NK-92 (cell line): Measurements from ENCODE around the gene PNMT.

Experiments used
- DNase-seq: peaks from one replicate; lab custom pipeline; 2025; ENCODE audit not compliant: unreplicated experiment; lab: John Stamatoyannopoulos, UW

The PNMT gene

DNA sequence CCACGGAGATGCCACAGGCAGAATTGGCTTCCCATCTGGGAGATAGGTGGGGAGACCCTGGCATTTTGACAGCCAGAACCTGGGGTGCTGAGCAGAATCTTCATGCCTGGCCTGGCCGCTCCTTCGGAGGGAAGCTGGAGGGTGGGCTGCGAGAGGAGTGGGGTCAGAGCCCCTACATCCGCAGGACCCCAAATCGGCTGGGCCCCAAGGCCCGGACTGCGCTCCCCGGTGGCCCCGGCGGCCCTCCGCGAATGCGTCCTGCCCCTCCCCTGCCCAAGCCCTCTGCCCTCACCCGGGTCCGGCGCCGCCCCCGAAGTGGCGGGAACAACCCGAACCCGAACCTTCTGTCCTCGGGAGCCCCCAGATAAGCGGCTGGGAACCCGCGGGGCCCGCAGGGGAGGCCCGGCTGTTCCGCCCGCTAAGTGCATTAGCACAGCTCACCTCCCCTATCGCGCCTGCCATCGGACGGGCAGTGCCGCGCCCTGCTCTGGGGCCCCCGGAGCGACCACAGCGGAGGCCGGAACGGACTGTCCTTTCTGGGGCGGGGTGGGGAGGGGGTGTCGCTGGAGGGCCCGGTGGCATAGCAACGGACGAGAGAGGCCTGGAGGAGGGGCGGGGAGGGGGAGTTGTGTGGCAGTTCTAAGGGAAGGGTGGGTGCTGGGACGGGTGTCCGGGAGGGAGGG is 850 bp upstream of the PNMT start:
- DNase-seq, result no peak

DNA sequence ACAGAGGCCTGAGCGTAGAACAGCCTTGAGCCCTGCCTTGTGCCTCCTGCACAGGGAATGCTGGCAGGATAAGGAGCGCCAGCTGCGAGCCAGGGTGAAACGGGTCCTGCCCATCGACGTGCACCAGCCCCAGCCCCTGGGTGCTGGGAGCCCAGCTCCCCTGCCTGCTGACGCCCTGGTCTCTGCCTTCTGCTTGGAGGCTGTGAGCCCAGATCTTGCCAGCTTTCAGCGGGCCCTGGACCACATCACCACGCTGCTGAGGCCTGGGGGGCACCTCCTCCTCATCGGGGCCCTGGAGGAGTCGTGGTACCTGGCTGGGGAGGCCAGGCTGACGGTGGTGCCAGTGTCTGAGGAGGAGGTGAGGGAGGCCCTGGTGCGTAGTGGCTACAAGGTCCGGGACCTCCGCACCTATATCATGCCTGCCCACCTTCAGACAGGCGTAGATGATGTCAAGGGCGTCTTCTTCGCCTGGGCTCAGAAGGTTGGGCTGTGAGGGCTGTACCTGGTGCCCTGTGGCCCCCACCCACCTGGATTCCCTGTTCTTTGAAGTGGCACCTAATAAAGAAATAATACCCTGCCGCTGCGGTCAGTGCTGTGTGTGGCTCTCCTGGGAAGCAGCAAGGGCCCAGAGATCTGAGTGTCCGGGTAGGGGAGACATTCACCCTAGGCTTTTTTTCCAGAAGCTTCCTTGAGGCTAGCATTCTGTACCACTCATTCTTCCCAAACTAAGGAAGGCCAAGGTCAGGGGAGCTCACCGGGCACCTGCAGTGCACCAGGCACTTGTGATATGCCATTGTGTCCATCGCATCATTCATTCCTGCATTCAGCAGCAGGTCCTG is 1.9 kb downstream of the PNMT start:
- no peak for DNase-seq

- DNase-seq, result no peak
Observed at GRCh38 chr17:39670746-39671145, 2.5 kb downstream of the PNMT start.

DNA sequence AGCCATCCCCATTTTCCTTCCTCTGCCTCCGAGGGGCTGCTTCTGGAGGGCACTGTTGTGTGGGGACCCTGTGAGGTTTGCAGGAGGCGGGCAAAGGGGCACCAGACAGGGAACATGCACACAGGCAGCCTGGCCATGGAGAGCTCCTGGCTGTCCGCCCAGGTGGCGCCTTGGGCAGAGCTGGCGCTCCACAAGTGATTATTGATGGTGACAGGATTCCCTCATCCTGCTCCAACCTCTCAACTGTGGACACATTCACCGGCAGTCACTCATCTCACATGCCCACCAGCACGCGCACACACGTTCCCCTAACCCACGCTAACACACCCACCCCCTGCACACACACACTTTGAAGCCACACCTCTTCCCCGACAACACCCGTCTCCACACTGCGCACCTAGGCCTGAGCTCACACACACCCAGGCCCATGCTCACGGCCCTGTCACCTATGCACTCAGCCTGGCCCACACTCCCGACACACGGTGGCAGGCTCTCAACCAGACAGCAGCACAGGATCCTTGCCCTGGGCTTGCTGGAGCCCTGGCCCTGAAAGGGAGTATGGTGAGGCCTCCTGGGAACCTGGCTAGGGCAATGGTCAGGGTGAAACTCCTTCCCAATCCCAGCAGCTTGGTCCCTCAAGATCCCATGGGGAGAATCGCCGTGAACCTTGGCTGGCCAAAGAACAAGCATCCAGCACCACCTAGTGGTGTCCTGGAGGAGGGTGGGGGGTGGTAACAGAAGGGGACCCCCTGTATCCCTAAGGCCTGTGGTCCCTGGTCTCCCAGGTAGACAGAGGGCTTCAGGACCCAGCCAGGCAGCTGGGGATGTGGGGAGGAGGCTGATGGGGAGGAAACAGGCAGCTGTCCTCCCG is 3.6 kb downstream of the PNMT start:
- no peak for DNase-seq

- DNase-seq, result no peak
Observed at GRCh38 chr17:39672522-39673334, 4.5 kb downstream of the PNMT start.

GRCh38 chr17:39673335-39674081 is 5.3 kb downstream of the PNMT start:
- no peak for DNase-seq

DNA sequence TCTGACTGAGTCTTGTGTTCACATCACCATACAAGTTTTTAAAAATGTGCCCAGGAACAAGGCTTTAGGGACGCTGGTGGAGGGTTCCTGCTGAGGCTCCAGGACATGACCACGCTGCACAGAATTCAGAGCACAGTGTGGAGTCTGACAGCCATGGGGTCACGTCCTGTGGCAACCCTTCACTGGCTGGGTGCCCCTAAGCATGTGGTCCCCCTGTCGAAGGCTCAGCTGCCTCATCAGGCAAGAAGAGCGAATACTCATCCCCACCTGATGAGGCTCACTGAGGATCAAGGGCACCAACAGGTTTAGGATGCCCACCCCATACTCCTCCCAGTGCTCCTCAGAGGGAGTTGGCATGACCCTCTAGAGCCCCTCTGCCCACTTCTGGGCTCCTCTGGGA is 5.9 kb downstream of the PNMT start:
- DNase-seq, result no peak

- no peak for DNase-seq
Observed at GRCh38 chr17:39674702-39675389, 6.6 kb downstream of the PNMT start.

GRCh38 chr17:39675390-39676082 is 7.3 kb downstream of the PNMT start:
- no peak for DNase-seq

DNA sequence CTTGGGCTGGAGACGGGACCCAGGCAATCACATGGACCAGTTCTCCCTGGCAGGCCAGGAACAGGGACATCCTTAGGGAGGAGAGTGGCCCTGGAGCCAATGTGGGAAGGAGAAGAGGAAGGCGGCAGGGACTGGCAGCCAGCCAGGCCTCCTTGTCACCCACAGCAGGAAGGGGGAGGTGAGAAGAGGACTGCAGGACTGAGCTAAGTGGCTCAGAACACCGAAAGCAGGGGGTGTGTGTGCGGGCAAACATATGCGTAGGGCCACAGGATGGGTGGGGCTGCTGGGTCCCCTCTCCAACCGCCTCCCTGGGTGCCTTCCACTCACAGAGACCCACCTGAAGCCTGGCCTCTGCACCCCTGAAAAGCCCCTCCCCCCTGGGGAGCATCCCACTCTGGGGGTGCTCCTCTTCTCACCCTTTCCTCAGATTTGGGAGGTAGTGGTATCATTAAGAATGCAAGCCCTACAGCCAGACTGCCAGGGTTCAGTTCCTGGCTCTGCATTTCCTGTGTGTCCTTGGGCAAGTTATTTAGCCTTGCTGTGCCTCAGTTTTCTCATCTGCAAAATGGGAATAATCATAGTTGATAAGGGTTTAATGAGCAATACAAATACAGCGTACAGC is 8.1 kb downstream of the PNMT start:
- DNase-seq, result no peak

- no peak for DNase-seq
Observed at GRCh38 chr17:39677072-39677471, 8.8 kb downstream of the PNMT start.

DNA sequence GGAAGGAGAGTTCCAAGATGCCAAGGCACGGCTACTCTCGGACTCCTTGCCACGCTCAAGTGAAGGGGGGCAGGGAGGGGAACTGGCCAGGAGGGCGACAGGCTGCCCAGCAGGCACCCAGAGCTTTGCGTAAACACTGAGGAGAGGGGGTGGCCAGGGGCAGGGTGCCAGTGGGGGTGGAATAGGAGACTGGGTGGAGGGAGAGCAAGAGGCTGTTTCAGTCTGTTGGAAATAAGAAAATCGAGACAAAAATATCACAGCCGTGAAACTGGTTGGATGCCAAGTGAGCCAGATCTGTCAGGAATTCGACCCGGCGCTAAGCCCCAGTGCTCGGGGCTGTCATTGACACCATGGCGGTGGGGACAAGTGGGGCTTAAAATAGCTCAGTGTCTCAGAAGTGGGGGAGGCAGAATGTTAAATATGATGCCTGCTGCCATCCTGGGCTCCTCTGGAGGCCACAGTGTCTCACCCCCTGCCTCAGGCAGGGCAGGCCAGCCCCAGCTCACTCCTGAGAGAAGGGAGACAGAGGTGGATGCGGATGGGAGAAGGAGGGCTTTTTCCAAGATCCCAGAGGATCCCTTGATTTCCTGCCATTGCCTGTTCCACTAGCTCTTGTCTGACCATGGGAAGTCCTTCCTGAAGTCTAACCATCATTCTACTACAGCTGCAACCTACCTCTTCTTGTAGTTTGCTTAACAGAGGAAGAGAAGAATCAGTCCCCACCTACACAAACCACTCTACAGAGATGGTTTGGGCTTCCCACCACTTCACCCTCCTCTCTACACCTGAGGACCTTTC is 9.5 kb downstream of the PNMT start:
- no peak for DNase-seq

DNA sequence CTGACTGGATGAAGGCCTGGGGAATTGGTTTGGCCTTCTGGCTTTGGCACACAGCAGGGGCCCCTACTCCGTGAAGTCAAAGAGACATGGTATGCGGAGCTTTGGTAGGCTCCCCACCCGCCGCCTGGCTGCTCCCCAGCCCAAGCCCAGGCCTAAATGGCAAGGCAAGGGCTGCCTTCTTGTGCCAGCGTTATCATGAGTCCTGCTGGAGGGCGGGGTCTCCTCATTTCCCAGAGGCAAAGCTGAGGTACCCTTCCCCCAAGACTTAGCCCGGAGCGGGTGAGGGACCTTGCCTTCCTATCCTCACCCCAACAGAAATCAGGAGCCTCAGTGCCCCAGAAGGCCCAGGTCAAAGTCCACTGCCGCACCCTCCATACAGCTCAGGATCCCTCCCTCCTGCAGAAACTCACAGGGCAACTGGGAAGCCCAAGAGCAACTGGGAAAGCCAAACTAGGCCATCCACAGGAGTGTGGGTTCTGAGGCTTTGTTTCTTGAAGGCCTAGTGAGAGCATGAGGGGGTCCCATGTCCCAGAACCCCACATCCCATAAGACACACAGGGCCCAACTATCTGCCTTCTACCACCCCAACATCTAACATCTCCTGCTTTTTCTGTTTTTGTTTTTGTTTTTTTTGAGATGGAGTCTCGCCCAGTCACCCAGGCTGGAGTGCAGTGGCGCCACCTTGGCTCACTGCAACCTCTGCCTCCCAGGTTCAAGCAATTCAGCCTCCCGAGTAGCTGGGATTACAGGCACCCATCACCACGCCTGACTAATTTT is 10.3 kb downstream of the PNMT start:
- no peak for DNase-seq

- DNase-seq, result no peak
Observed at GRCh38 chr17:39679521-39680192, 11.4 kb downstream of the PNMT start.

DNA sequence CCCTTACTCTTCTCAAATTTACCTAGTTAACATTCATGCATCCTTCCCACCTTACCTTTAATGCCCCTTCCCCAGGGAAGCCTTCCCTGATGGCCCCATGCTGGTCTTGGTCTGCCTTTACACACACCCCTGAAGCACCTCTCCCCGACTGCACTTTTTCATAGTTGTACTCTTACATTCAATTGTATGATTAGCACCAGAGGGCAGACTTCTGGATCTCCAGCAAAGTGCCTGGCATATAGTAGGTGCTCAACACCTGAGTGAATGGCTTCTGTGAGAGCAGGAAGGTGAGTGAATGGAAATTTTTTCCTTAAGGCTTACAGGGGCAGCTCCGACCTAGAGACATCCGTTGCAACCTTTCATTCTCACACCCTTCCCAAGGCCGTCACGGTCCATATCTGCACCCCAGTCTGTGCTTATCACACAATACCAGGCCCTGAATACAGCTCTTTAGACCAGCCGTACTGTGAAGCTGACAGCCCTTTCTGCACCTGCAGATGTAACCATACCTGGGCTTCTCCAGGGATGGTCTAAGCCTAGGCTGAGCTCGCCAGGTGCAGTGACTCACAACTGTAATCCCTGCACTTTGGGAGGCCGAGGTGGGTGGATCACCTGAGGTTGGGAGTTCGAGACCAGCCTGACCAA is 15.2 kb downstream of the PNMT start:
- no peak for DNase-seq
